Fibroblast of pulmonary artery (primary cell): ENCODE results near the gene SLC25A19.
A peak's percentile ranks its signal among the peaks of the same experiment; 100 is the strongest.

Experiments
- DNase-seq: peaks from one replicate; pipeline ENCODE4 v3.0.0-alpha.2; 2010; ENCODE audit warnings: low read depth
- H3K4me3 ChIP-seq: replicated peaks from 2 replicates; pipeline ENCODE4 v1.5.1; 2011; ENCODE audit warnings: low read depth, mild to moderate bottlenecking, control low read depth, low read length, moderate library complexity
- TF ChIP-seq, protein P1 (sequence below): IDR thresholded peaks from 2 replicates; pipeline ENCODE4 v1.5.1; 2011; ENCODE audit warnings: mild to moderate bottlenecking, control low read depth, low read length, inconsistent platforms; ENCODE audit errors: missing control alignments

SLC25A19 gene

DNA sequence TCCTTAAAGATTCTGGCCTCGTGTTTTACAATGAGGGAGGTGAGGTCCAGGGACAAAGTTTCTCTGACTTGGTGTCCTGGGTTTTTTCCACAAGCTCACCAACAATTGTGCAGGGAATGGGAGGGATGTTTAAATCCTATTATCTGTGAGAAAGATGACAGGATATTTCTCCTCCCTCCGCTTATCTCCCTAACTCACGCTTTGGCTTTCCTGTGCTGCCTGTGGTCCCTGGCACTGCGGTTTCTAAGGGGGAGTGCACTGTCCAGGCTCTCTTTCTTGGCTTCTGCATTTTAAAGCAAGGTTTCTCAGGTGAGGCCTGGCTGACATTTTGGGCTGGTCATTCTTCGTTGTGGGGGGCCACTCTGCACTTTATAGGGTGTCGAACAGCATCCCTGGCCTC lies 44.2 kb downstream of the SLC25A19 start:
- DNase-seq: no peak
- no peak overlapping the region for H3K4me3 ChIP-seq
- TF ChIP-seq, protein P1, sequence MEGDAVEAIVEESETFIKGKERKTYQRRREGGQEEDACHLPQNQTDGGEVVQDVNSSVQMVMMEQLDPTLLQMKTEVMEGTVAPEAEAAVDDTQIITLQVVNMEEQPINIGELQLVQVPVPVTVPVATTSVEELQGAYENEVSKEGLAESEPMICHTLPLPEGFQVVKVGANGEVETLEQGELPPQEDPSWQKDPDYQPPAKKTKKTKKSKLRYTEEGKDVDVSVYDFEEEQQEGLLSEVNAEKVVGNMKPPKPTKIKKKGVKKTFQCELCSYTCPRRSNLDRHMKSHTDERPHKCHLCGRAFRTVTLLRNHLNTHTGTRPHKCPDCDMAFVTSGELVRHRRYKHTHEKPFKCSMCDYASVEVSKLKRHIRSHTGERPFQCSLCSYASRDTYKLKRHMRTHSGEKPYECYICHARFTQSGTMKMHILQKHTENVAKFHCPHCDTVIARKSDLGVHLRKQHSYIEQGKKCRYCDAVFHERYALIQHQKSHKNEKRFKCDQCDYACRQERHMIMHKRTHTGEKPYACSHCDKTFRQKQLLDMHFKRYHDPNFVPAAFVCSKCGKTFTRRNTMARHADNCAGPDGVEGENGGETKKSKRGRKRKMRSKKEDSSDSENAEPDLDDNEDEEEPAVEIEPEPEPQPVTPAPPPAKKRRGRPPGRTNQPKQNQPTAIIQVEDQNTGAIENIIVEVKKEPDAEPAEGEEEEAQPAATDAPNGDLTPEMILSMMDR: no peak

DNA sequence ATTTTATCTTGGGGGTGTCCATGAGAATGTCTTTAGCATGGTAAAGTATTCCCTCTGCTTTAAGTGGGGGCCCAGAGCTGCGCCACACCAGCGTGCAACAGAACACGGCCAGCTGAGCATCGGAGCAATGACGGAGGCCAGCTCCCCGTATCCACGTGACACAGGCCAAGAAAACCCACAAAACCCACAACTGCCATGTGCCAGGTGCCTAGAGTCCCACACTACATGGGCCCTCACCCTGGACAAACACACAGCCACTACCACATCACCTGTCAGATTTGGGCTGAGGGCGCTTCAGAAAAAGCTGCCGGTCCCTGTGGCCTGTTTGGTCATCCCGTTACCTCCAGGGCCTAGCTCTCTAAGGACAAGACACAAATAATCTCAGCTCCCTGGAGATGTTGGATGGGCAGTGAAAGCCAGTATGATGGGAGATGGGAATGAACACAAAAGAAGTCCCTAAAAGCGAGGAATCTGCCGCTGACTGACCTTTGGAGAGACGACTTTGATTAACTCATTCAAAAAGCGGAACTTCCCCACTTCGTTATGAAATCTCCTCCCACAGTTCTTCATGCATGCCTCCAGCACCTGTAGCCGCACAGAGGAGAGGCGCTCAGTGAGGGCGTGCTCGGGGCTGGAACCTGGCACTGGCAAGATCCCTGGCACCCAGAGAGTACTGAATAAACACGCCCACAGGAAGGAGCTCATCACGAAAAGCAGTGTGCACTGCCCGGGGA lies 44.9 kb downstream of the SLC25A19 start:
- H3K4me3 ChIP-seq: no peak overlapping the region
- DNase-seq: no peak
- TF ChIP-seq, protein P1: no peak

DNA sequence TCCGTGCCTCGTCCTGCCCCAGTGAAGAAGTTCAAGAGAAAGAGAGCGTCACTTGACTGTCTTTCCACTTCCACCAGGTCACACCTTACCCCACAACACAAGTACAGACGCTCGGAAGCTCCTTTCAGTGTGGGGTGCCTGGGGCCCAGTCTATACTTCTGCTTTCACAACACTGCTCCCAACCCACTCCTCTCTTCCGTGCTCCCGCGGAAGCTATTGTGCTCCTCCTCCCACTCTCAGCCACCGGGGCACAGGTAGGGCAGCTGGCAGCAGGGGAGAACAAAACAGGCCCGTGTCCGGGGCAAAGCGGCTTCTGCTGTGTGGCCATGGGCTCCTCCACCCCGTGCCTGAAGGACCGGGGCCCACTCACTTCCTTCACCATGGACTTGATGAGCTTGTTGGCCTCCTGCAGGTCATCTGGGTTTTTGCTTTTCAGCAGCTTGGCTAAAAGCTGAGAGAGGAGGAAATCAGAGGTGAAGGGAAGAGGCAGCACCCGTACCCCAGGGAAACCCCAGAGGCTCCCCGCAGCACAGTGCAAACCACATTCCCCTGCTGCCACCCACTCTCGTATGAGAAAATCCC lies 46.7 kb downstream of the SLC25A19 start:
- TF ChIP-seq, protein P1: no peak

DNA sequence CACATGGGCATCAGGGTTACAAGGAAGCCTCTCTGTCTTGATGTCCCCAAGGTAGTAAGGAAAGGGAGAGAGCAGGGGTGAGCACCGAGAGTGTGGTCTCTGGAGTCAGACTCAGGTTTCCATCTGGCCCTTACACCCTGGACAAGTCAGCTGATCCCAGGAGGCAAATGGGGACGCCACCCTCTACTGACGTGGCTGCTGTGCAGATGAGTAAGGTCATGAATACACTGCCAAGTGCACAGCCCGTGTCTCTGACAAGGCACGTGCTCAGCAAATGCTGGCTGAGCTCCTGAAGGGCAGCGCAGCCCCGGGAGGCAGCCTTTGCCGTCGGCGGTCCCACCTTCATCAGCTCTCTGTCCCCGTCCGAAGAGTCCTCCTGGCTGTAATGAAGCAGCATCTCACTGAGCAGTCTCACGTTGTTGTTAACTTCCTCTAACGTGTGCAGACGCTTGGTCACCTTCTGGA lies 47.2 kb downstream of the SLC25A19 start:
- TF ChIP-seq, protein P1: no peak
- no peak for DNase-seq
- H3K4me3 ChIP-seq: no peak overlapping the region

More for the DNA sequence above, 46.7 kb downstream of the SLC25A19 start:
- no peak for DNase-seq
- no peak overlapping the region for H3K4me3 ChIP-seq

DNA sequence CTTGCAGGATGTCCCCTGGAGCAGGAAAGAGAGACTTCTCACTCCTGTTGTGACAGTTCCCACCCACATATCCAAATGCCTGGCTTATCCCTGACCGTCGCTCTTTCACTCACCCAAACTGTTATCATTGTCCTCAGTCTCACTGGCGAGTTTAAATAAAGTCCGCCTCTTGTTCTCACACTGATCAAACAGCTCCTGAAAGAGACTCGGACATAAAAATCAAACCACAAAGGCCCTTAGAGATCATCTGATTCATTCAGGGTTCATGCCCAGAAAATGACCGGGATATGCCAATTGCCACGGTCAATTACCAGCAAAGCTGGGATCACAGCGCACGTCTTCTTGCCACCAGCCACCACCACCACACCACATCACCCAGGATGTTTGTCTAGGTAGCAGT lies 47.7 kb downstream of the SLC25A19 start:
- TF ChIP-seq, protein P1: no peak
- H3K4me3 ChIP-seq: no peak overlapping the region

DNA sequence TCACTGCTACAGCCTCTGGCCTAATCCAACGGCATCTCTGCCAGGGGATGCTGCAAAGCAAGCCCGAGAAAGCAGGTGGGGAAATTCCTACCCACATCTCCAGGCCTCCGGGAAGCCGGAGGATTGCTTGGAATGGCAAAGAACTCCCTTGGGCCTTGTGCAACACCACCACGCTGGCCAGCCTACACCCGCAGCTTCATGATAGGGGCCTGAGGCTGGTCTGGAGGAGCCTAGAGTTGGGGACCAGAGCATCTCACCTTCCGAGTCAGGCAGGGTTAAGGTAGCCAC lies 48.1 kb downstream of the SLC25A19 start:
- H3K4me3 ChIP-seq: no peak overlapping the region
- peak; percentile 12 for DNase-seq
- TF ChIP-seq, protein P1: no peak

More for the DNA sequence above, 47.7 kb downstream of the SLC25A19 start:
- DNase-seq: no peak
